ENCODE results near the gene TCIRG1. TPM values are rescaled to one million over a fixed set of nuclear protein-coding genes. Genes with fewer than 3 reads are reported as not detected.

TCIRG1 gene
- total RNA-seq, 4 donors from 2014 or later: 84.4 to 251 (median 142) TPM

DNA sequence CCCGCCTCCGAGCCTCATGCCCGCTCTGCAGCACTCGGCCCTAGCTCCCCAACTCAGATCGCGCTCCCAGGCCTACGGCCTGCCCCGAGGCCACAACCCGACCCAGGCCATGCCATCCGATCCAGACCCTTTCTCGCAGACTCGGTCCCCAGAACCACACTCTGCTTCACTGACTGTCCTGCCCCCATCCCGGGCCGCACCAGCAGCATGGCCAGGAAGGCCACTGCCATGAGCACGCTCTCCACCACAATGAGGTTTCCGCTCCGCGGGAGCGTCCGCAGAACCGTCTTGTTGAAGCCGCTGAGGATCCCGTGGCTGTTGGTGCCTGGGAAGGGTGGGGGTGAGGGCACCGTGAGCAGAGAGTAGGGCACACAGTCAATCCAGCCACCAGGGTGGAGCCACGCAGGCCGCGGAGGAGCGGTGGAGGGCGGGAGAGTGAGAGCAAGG lies 41.3 kb upstream of the TCIRG1 start:
- DNase-seq (ENCODE audit: low spot score) (no peak), ATAC-seq (ENCODE audit: low FRiP score) (no peak)
- TF ChIP-seq, protein P1, sequence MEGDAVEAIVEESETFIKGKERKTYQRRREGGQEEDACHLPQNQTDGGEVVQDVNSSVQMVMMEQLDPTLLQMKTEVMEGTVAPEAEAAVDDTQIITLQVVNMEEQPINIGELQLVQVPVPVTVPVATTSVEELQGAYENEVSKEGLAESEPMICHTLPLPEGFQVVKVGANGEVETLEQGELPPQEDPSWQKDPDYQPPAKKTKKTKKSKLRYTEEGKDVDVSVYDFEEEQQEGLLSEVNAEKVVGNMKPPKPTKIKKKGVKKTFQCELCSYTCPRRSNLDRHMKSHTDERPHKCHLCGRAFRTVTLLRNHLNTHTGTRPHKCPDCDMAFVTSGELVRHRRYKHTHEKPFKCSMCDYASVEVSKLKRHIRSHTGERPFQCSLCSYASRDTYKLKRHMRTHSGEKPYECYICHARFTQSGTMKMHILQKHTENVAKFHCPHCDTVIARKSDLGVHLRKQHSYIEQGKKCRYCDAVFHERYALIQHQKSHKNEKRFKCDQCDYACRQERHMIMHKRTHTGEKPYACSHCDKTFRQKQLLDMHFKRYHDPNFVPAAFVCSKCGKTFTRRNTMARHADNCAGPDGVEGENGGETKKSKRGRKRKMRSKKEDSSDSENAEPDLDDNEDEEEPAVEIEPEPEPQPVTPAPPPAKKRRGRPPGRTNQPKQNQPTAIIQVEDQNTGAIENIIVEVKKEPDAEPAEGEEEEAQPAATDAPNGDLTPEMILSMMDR (IDR thresholded peaks at IDR 0.05): no peak

DNA sequence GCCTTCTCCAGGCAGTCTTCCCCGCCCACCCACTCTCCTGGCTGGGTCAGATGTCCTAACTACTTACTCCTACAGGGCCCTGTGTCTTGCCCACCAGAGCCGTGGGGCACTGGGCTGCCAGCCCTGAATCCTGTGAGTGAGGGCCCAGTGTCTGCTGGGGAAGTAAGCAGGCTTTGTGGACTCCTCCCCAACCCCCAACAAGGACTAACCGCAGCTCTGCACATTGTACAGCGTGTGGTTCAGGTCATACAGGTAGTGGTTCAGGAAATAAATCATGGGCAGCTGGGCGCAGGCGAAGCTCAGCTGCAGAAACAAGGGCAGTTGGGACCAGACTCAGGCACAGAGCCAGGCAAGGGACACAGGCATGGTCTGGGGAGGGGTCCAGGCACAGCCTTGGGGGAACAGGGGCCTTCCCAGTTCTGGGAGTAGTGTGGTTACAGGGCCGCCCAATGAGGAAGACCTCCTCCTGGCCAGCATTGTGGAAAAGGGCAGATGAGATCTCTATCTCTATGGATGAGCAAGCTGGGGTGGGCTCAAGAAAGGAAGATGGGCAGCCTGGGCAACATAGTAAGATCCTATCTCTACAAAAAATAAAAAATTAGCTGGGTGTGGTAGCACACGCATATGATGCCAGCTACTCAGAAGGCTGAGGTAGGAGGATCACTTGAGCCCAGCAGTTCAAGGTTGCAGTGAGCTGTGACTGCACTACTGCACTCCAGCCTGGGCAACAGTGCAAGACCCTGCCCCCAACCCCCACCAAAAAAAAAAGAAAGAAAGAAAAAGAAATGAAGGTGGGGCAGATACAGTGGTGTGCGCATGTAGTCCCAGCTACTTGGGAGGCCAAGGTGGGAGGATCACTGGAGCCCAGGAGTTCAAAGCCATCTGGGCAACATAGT lies 40.4 kb upstream of the TCIRG1 start:
- DNase-seq (ENCODE audit: low spot score): no peak
- ATAC-seq (ENCODE audit: low FRiP score): no peak
- TF ChIP-seq, protein P1 (IDR thresholded peaks at IDR 0.05): no peak

DNA sequence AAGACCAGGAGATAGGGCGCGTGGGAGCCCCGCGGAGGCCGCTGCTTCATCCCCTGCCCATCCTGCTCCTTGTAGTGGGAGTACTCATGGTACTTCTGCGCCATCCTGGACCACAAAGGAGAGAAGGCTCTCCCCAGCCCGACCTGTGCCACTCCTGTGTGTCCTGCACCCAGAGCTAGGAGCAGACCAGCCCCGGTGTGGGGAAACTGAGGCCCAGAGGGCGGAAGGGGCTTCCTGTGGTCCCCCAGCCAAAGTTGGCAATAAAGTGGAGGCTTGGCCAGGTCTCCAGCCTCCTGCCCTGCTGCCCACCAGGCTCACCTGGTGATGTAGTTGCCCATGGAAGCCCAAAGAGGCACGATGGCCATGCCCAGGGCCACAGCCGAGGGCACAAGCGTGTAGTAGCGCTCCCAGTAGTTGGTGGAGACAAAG lies 39.6 kb upstream of the TCIRG1 start:
- TF ChIP-seq, protein P1 (IDR thresholded peaks at IDR 0.05): no peak
- ATAC-seq (ENCODE audit: low FRiP score): no peak
- DNase-seq (ENCODE audit: low spot score): no peak

DNA sequence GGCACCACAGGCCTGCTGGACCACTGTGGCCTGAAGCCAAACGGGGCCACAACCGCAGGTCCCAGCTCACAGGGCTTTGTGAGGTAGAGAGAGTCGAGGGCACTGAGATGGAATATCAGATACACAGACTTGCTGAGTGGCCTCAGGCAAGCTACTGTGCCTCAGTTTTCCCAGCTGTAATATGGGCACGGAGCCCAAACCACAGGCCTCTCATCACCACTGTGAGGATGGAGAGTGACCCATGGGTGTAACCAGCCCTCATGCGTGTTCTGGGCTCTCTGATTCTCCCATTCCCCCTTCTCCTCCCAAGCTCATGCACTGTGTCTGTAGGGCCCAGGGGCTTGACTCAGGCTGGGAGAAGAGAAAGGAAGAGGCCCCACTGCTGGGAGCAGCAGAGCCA lies 39.1 kb upstream of the TCIRG1 start:
- DNase-seq (ENCODE audit: low spot score): no peak
- TF ChIP-seq, protein P1 (IDR thresholded peaks at IDR 0.05): no peak
- ATAC-seq (ENCODE audit: low FRiP score): no peak

DNA sequence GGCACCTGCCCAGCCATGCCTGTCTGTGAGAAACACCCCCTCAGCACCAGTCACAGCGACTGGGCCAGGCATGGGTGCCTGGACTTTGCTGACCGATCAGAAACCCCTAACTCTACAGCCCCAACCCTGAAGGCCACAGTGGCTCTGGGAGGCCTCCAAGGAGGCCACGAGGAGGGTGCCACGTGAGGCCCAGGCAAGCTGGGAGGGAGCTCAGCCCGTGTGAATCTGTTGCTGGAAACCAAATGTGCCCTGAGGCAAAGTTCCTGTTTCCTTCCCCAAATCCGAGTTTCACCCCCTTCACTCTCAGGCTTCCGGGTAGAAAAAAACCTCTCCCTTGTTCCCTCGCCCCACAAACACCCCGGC lies 36.3 kb upstream of the TCIRG1 start:
- TF ChIP-seq, protein P1 (IDR thresholded peaks at IDR 0.05): no peak

DNA sequence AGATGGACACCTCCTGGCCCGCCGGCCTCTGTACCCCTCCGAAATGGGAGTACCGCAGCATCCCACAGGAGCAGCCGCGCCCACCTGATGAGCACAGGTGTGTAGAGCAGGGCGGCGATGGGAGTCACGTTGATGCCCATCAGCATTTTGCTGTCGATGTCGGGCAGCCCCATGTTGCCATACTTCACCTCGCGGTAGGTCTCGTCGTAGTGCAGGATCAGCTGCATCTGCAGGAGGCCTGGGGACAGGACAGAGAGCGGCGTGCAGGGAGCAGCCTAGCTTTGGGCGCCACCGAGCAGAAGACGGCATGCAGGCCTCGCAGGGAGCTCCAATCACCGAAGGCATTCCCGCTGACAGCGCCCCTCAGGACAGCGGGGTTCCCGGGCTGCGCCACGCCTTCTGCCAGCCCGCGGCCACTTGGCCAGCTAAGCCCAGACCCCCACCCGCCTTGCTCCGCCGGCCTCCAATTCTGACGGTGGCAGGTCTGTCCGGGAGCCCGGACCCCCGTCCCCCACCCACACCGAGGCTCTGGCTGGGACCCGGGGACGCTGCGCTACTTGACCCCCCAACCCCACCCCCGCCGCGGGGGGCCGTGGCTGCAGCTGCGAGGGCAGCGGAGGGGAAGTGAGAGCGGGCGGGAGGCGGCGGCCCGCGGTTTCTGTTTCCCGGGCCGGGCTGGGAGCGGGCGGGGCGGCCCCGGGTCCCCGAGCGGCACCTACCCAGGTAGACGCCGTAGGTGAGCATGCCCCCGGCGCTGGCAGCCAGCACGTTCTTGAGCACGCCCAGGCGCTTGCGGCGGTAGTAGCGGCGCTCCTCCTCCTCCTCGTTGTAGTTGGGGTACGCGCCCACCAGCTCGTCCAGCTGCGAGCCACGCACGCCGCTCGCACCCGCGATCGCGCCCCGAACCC lies 35.6 kb upstream of the TCIRG1 start:
- no peak for DNase-seq (ENCODE audit: low spot score)
- TF ChIP-seq, protein P1 (IDR thresholded peaks at IDR 0.05): no peak
- peak; percentile 20 for ATAC-seq (ENCODE audit: low FRiP score)

More for the DNA sequence above, 36.3 kb upstream of the TCIRG1 start:
- DNase-seq (ENCODE audit: low spot score) (no peak), ATAC-seq (ENCODE audit: low FRiP score) (no peak)

All from omental fat pad (tissue), 4 donors.